B cell (primary cell): ENCODE measurements around the gene KRT33A. TPM values are rescaled to one million over a fixed set of nuclear protein-coding genes. Genes with fewer than 3 reads are reported as not detected.

Source experiments
- ATAC-seq: fragments of 200-7000 bp; cut with Tn5 transposase; one replicate; pipeline ENCODE4 v1.10.0; 2021; ENCODE audit warnings: low read depth, mild to moderate bottlenecking, moderate number of reproducible peaks, moderate library complexity
- CTCF ChIA-PET: fragments of 350-600 bp; sonication (Branson Sonifier 250); formaldehyde crosslinking; loops from one replicate; lab custom pipeline; 2021; ENCODE audit warnings: antibody characterized with exemption, inconsistent platforms; lab: Charles Lee
- POLR2A ChIA-PET: fragments of 350-600 bp; sonication (Branson Sonifier 250); formaldehyde crosslinking; loops from one replicate; lab custom pipeline; 2021; ENCODE audit warnings: antibody characterized with exemption; lab: Charles Lee
- DNase-seq: peaks from one replicate; pipeline ENCODE4 v3.0.0; 2013
- H2AFZ ChIP-seq: 2 replicates; pipeline ENCODE4 v1.6.1; 2012; ENCODE audit warnings: mild to moderate bottlenecking, low read depth, low read length; ENCODE audit not compliant: insufficient read depth, poor library complexity, severe bottlenecking
- H3K27ac ChIP-seq, 2 donors: 1 replicate in 1 of 2; 2 replicates in 1 of 2; pipeline ENCODE4 v1.5.1; 2012 to 2013; ENCODE audit warnings: low read length in 2 of 2, mild to moderate bottlenecking in 2 of 2, moderate library complexity in 1 of 2
- H3K27me3 ChIP-seq, 4 experiments: fragments of 200-600 bp in 1 of 4; sonication (generic) in 1 of 4; replicated peaks in 1 of 4; 1 replicate in 2 of 4; 2 replicates in 2 of 4; pipeline versions ENCODE4 v1.6.1 to v1.7.0; 2013 to 2016; ENCODE audit warnings: low read length in 3 of 4, mild to moderate bottlenecking in 2 of 4, mixed read lengths in 1 of 4, moderate library complexity in 1 of 4; ENCODE audit not compliant: insufficient read depth in 4 of 4, control insufficient read depth in 3 of 4; ENCODE audit errors: control extremely low read depth in 1 of 4
- H3K36me3 ChIP-seq, 2 experiments: replicated peaks in 1 of 2; 1 replicate in 1 of 2; 2 replicates in 1 of 2; pipeline versions ENCODE4 v1.6.1 to v1.7.1; 2013; ENCODE audit warnings: low read length in 1 of 2; ENCODE audit not compliant: insufficient read depth in 2 of 2, control insufficient read depth in 1 of 2; ENCODE audit errors: control extremely low read depth in 1 of 2, extremely low read depth in 1 of 2
- H3K4me1 ChIP-seq, 2 donors: fragments of 200-600 bp in 1 of 2; sonication (generic) in 1 of 2; 1 replicate in 1 of 2; 2 replicates in 1 of 2; pipeline versions ENCODE4 v1.5.1 to v1.6.1; 2013 to 2017; ENCODE audit warnings: low read length in 2 of 2; ENCODE audit not compliant: control insufficient read depth in 2 of 2, insufficient read depth in 2 of 2
- H3K4me2 ChIP-seq: replicated peaks from 2 replicates; pipeline ENCODE3; 2012; ENCODE audit warnings: mild to moderate bottlenecking, low read depth, low read length; ENCODE audit not compliant: poor library complexity, severe bottlenecking
- H3K4me3 ChIP-seq, 5 experiments: fragments of 200-600 bp in 1 of 5; sonication (generic) in 1 of 5; 1 replicate in 3 of 5; 2 replicates in 2 of 5; pipeline versions ENCODE4 v1.5.1 to v1.7.0; 2011 to 2016; ENCODE audit warnings: low read length in 4 of 5, mild to moderate bottlenecking in 4 of 5, low read depth in 2 of 5, control low read depth in 1 of 5, moderate library complexity in 1 of 5; ENCODE audit not compliant: insufficient read depth in 1 of 5; ENCODE audit errors: control extremely low read depth in 1 of 5, extremely low read depth in 1 of 5
- H3K79me2 ChIP-seq: fragments of 200-600 bp; sonication (generic); one replicate; pipeline ENCODE4 v1.6.0; 2016; ENCODE audit warnings: low read length; ENCODE audit not compliant: control insufficient read depth, insufficient read depth
- H3K9ac ChIP-seq: fragments of 200-600 bp; sonication (generic); 2 replicates; pipeline ENCODE4 v1.6.1; 2017; ENCODE audit warnings: mild to moderate bottlenecking, low read length, moderate library complexity
- H3K9me3 ChIP-seq, 3 donors: one replicate each; pipeline versions ENCODE4 v1.6.1 to v1.7.1; 2013; ENCODE audit warnings: low read length in 2 of 3; ENCODE audit not compliant: control insufficient read depth in 2 of 3, insufficient read depth in 1 of 3; ENCODE audit errors: control extremely low read depth in 1 of 3
- H4K20me1 ChIP-seq: 2 replicates; pipeline ENCODE4 v1.6.0; 2012; ENCODE audit warnings: mild to moderate bottlenecking, low read length; ENCODE audit not compliant: insufficient read depth, control insufficient read depth, poor library complexity, severe bottlenecking
- H3K27ac Mint-ChIP-seq: one replicate; pipeline ENCODE4 v1.8.0; 2021; ENCODE audit warnings: mixed read lengths
- H3K27me3 Mint-ChIP-seq: one replicate; pipeline ENCODE4 v1.8.0; 2021; ENCODE audit warnings: mixed read lengths
- H3K4me1 Mint-ChIP-seq: one replicate; pipeline ENCODE4 v1.8.0; 2021; ENCODE audit warnings: mixed read lengths
- H3K4me3 Mint-ChIP-seq: one replicate; pipeline ENCODE4 v1.8.0; 2021; ENCODE audit warnings: mixed read lengths
- H3K9me3 Mint-ChIP-seq: one replicate; pipeline ENCODE4 v1.8.0; 2022; ENCODE audit warnings: mixed read lengths; ENCODE audit not compliant: insufficient read depth
- EZH2 ChIP-seq: IDR thresholded peaks from 2 replicates; pipeline ENCODE4 v1.6.1; 2012; ENCODE audit warnings: borderline replicate concordance, low read depth, mild to moderate bottlenecking, moderate library complexity, low read length; ENCODE audit not compliant: insufficient read depth, poor library complexity, severe bottlenecking
- WGBS: methylation state at CpG from one replicate; pipeline ENCODE4 v1.1.5; 2013; ENCODE audit warnings: missing lambda C conversion rate; ENCODE audit not compliant: insufficient coverage; 5-methylcytosine and 5-hydroxymethylcytosine counted together
- intact Hi-C: fragments of 100-400 bp; cut with micrococcal nuclease; formaldehyde crosslinking; loops from one replicate; pipeline ENCODE4 v1.10.0; 2022
- polyA plus RNA-seq: library from polyadenylated mRNA; depleted of rRNA; stranded (reverse); fragments of >200 nt; gene quantifications from 2 replicates; pipeline ENCODE4 v1.2.3, GENCODE V29; 2012
- total RNA-seq, 2 donors: library from RNA; stranded (reverse); fragments of 120-200 nt in 1 of 2; gene quantifications; 1 replicate in 1 of 2; 2 replicates in 1 of 2; pipeline versions ENCODE4 v1.2.3 to v1.2.4, GENCODE V29; 2013 to 2022
- TF ChIP-seq, protein P1 (sequence below): fragments of 200-600 bp; IDR thresholded peaks from one replicate; pipeline ENCODE4 v1.8.0; 2022; ENCODE audit warnings: antibody characterized with exemption, mild to moderate bottlenecking

Gene KRT33A
- total and polyA plus RNA-seq, 2 donors (not counting 1 experiment from before 2014, with no cell fraction given) = not detected

DNA sequence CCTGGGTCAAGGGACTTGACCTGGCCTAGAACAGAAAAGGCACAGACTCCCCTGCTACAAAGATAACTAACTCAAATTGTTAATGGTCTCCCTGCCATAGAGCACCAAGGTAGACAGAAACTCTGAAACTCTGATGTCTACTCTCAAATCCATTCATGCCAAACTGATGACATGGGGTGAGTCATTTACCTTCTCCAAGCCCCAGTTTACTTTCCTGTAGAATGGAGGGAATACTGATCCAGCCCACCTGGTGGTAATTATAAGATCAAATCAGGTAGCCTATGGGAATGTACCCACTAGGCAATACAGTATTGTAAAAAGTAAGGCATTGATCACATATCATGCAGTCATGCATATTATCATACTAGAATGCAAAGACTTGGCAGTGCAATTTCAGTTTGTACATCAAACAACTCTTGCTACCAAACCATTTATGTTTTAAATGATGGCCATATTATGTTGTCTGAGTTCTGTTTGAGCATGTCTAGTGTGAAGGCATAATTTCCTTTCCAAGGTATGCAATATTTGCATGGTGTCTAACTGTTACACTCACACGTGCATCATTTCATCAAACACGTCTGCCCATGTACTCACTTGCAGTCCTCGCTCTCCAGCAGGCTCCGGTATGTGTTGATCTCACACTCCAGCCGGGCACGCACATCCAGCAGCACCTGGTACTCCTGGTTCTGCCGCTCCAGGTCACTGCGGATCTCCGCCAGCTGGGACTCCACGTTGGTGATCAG, 43.8 kb upstream of the KRT33A start:
- H3K27me3 ChIP-seq = peaks cover 0 to 7% (median 1%) of the 10 kb centered on the region in 4 experiments
- H3K27ac ChIP-seq = no peak overlapping the region
- intact Hi-C loops = no loop called here
- H3K36me3 ChIP-seq = no peaks in the 10 kb centered on the region
- H3K4me1 ChIP-seq = no peaks in the 10 kb centered on the region
- Mint-ChIP-seq H3K4me1 (no peaks in the 10 kb centered on the region), H3K4me3 (no peak overlapping the region), H3K9me3 (no peaks in the 10 kb centered on the region), H3K27me3 (peaks cover 55% of the 10 kb centered on the region), H3K27ac (no peak overlapping the region)
- H3K79me2 ChIP-seq = no peaks in the 10 kb centered on the region
- no peaks in the 10 kb centered on the region for H3K9me3 ChIP-seq
- ATAC-seq (no peak), DNase-seq (no peak)
- no peak overlapping the region for H2AFZ ChIP-seq
- ChIA-PET CTCF (no interaction called here), POLR2A (no interaction called here)
- 89% methylated on average over 10 of the region's 10 CpGs for WGBS
- H3K9ac ChIP-seq = no peak overlapping the region
- no peak overlapping the region for H3K4me2 ChIP-seq
- no peak for TF ChIP-seq EZH2
- TF ChIP-seq, protein P1, sequence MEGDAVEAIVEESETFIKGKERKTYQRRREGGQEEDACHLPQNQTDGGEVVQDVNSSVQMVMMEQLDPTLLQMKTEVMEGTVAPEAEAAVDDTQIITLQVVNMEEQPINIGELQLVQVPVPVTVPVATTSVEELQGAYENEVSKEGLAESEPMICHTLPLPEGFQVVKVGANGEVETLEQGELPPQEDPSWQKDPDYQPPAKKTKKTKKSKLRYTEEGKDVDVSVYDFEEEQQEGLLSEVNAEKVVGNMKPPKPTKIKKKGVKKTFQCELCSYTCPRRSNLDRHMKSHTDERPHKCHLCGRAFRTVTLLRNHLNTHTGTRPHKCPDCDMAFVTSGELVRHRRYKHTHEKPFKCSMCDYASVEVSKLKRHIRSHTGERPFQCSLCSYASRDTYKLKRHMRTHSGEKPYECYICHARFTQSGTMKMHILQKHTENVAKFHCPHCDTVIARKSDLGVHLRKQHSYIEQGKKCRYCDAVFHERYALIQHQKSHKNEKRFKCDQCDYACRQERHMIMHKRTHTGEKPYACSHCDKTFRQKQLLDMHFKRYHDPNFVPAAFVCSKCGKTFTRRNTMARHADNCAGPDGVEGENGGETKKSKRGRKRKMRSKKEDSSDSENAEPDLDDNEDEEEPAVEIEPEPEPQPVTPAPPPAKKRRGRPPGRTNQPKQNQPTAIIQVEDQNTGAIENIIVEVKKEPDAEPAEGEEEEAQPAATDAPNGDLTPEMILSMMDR = no peak
- H3K4me3 ChIP-seq = no peak overlapping the region
- no peaks in the 10 kb centered on the region for H4K20me1 ChIP-seq

DNA sequence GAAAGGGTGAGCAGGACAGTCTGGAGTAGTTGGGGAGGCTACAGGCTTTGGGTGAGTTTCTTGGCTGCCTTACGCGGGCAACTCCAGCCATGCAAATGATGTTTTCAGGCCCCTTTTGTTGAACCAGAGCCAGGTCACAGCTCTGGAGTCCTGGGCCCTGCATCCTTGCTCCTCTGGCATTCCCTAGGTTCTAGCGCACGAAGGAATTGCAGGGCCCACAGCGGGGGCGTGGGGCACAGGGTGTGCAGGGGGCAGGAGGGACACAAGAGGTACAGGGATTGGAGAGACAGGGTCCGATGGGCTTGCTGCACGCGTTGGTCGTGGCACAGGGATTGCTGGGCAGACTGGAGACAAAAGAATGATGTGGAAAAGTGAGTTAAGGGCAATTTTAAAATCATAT, 43.2 kb upstream of the KRT33A start:
- Histone ChIP-seq H2AFZ (no peak overlapping the region), H3K27ac (no peak overlapping the region), H3K36me3 (no peaks in the 10 kb centered on the region), H3K4me1 (no peaks in the 10 kb centered on the region), H3K4me3 (no peak overlapping the region), H3K79me2 (no peaks in the 10 kb centered on the region), H3K27me3 (peaks cover 0 to 7% (median 1%) of the 10 kb centered on the region in 4 experiments), H3K9ac (no peak overlapping the region), H3K4me2 (no peak overlapping the region), H3K9me3 (no peaks in the 10 kb centered on the region), H4K20me1 (no peaks in the 10 kb centered on the region)
- CTCF ChIA-PET = no interaction called here
- Mint-ChIP-seq H3K4me1 (no peaks in the 10 kb centered on the region), H3K27ac (no peak overlapping the region), H3K4me3 (no peak overlapping the region), H3K27me3 (peaks cover 51% of the 10 kb centered on the region), H3K9me3 (no peaks in the 10 kb centered on the region)
- 93% methylated on average over 10 of the region's 10 CpGs for WGBS
- POLR2A ChIA-PET = no interaction called here
- TF ChIP-seq, protein P1 = no peak
- no peak for TF ChIP-seq EZH2
- DNase-seq (no peak), ATAC-seq (no peak)
- intact Hi-C loops = no loop called here
